Measurements from ENCODE around the gene GPR153.

GPR153 gene

GRCh38 chr1:6274622-6275139, 13.8 kb upstream of the GPR153 start:
- H3K4me3 ChIP-seq (ENCODE audit: low read depth, low read length), result no peak overlapping the region
- TF ChIP-seq, protein P1, sequence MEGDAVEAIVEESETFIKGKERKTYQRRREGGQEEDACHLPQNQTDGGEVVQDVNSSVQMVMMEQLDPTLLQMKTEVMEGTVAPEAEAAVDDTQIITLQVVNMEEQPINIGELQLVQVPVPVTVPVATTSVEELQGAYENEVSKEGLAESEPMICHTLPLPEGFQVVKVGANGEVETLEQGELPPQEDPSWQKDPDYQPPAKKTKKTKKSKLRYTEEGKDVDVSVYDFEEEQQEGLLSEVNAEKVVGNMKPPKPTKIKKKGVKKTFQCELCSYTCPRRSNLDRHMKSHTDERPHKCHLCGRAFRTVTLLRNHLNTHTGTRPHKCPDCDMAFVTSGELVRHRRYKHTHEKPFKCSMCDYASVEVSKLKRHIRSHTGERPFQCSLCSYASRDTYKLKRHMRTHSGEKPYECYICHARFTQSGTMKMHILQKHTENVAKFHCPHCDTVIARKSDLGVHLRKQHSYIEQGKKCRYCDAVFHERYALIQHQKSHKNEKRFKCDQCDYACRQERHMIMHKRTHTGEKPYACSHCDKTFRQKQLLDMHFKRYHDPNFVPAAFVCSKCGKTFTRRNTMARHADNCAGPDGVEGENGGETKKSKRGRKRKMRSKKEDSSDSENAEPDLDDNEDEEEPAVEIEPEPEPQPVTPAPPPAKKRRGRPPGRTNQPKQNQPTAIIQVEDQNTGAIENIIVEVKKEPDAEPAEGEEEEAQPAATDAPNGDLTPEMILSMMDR (conservative IDR thresholded peaks at IDR 0.05; ENCODE audit: low read depth, low read length), result no peak
- no peak for DNase-seq (ENCODE audit: low read depth)

DNA sequence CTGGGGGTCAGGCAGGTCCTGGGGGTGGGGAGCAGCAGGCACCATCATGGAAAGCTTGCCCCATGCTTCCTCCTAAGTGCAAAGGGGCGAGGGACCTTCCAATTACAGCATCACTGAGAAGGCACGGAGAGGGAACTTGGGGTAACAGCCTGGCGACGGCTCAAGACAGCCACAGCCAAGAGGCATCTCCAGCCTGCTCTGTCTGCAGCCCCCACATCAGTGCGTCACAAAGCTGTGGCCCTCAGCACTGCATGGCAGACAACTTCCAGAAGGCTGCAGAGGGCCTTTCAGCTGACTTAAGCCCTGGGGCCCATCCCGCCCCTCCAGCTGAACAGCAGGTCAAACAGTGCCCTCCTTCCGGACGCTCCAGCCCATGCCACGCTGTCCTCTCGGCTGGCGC, 13.2 kb upstream of the GPR153 start:
- TF ChIP-seq, protein P1 (conservative IDR thresholded peaks at IDR 0.05; ENCODE audit: low read depth, low read length), result no peak
- H3K4me3 ChIP-seq (ENCODE audit: low read depth, low read length), result no peak overlapping the region
- no peak for DNase-seq (ENCODE audit: low read depth)

DNA sequence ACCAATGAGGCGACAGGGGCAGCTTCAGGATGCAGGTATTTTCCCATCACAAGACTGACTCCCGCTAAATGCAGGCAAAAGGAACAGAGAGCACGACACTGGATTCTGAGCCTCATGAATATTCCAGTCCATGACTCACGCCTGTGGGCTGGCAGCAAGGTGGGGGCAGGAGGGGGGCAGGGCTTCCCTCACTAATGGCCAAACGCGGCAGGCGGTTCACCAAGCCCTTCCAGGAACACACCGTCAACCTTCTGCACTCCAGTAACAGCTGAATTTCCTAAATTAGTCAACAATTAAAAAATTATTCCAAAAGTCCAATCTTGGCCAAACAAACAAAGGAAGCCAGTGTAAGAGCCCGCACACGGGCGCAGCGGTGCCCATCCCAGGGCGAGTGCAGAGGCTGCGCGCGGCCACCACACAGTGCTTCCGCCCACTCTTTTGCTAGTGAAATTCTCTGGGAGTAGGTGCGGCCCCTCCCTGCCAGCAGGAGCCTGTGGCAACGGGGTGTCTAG, 12.5 kb upstream of the GPR153 start:
- H3K4me3 ChIP-seq (ENCODE audit: low read depth, low read length), result no peak overlapping the region
- TF ChIP-seq, protein P1 (conservative IDR thresholded peaks at IDR 0.05; ENCODE audit: low read depth, low read length), result no peak
- DNase-seq (ENCODE audit: low read depth), result peak; percentile 53

DNA sequence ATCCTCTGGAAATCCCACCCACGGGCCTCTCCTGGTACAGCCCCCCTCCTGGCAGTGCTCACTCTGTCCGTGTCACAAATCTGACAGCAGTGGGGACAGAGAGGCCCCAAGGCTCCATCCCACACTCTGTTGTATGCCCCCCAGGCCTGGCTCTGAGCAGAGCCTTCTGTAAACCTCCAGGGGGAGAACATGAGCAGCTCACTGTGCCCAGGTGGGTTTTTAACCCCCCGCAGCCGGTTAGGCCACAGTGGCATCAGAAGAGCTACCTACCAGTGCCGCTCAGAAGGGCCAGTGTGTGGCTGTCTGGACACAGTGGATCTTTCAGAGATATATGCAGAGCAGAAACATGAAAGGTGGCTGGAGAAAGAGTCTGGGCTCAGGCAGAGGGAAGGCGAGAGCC, 12.0 kb upstream of the GPR153 start:
- DNase-seq (ENCODE audit: low read depth), result no peak
- TF ChIP-seq, protein P1 (conservative IDR thresholded peaks at IDR 0.05; ENCODE audit: low read depth, low read length), result peak; percentile 37
- no peak overlapping the region for H3K4me3 ChIP-seq (ENCODE audit: low read depth, low read length)

DNA sequence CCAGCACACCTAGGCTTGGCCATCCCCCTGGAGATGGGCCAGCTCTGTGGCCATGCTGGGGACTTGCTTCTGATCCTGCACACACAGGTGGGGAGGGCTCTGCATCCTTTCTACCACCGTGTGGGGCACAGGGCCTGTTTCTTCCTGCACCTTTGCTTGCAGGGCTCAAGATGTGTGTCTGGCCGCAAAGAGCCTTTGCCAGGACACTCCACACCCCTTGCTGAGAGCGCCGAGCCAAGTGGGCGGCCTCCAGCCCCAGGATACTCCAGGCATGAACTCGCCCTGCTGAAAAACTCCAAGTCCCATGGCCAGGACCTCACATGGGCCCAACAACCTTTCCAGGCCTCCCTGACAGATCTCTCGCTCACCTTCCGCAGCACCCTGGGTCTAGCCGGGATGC, 11.6 kb upstream of the GPR153 start:
- no peak for DNase-seq (ENCODE audit: low read depth)
- H3K4me3 ChIP-seq (ENCODE audit: low read depth, low read length), result no peak overlapping the region
- TF ChIP-seq, protein P1 (conservative IDR thresholded peaks at IDR 0.05; ENCODE audit: low read depth, low read length), result no peak

- TF ChIP-seq, protein P1 (conservative IDR thresholded peaks at IDR 0.05; ENCODE audit: low read depth, low read length), result no peak
- H3K4me3 ChIP-seq (ENCODE audit: low read depth, low read length), result no peak overlapping the region
- DNase-seq (ENCODE audit: low read depth), result peak; percentile 22
These were observed 10.7 kb upstream of the GPR153 start for GRCh38 chr1:6271554-6271953.

- TF ChIP-seq, protein P1 (conservative IDR thresholded peaks at IDR 0.05; ENCODE audit: low read depth, low read length), result no peak
- DNase-seq (ENCODE audit: low read depth), result no peak
- H3K4me3 ChIP-seq (ENCODE audit: low read depth, low read length), result no peak overlapping the region
These were observed 10.1 kb upstream of the GPR153 start for GRCh38 chr1:6271006-6271405.
